Measurements from ENCODE around the gene FBXL22. TPM values are rescaled to one million over a fixed set of nuclear protein-coding genes. Genes with fewer than 3 reads are reported as not detected.

The FBXL22 gene
- total RNA-seq, 1 experiment from 2014 or later, result 0.71 TPM

GRCh38 chr15:63630036-63630751, 33.0 kb downstream of the FBXL22 start:
- CTCF ChIA-PET, result no interaction called here
- H3K27me3 Mint-ChIP-seq (ENCODE audit: unreplicated experiment), result no peaks in the 10 kb centered on the region
- intact Hi-C loops (cut with micrococcal nuclease; ENCODE audit: unreplicated experiment), result no loop called here
- no peak for DNase-seq
- no peak overlapping the region for H3K27ac Mint-ChIP-seq (ENCODE audit: unreplicated experiment)
- no TSS peak for BruUV-seq (replicated peaks)
- H3K36me3 Mint-ChIP-seq (ENCODE audit: insufficient read depth, unreplicated experiment), result peaks cover 15% of the 10 kb centered on the region
- H3K4me3 Mint-ChIP-seq (ENCODE audit: low read depth, unreplicated experiment), result no peak overlapping the region
- H3K4me1 Mint-ChIP-seq (ENCODE audit: low read depth, unreplicated experiment), result no peaks in the 10 kb centered on the region
- no peak for TF ChIP-seq CTCF (IDR thresholded peaks at IDR 0.05; ENCODE audit: unreplicated experiment)
- H3K9me3 Mint-ChIP-seq (ENCODE audit: low read depth, unreplicated experiment), result no peaks in the 10 kb centered on the region

DNA sequence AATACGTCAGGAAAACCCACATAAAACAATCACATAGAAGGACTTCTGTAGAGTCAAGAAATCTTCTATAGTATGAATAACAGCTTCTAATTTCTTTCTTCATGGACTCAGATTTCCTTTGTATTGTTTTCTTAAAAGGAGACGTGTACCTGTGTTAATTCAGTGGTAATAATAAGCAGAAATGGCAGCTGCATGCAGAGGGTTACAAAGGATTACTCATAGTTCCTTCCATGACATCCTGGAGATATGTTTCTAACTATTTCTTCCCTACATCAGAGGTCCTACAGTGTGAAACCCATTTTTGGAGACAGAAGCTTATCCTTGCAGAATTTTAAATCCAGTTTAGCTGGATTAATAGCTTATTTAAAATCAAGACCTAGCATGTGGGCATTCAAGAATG, 36.1 kb downstream of the FBXL22 start:
- H3K27me3 Mint-ChIP-seq (ENCODE audit: unreplicated experiment), result no peaks in the 10 kb centered on the region
- peaks cover 11% of the 10 kb centered on the region for H3K36me3 Mint-ChIP-seq (ENCODE audit: insufficient read depth, unreplicated experiment)
- H3K4me3 Mint-ChIP-seq (ENCODE audit: low read depth, unreplicated experiment), result no peak overlapping the region
- H3K27ac Mint-ChIP-seq (ENCODE audit: unreplicated experiment), result no peak overlapping the region
- H3K4me1 Mint-ChIP-seq (ENCODE audit: low read depth, unreplicated experiment), result no peaks in the 10 kb centered on the region
- intact Hi-C loops (cut with micrococcal nuclease; ENCODE audit: unreplicated experiment), result no loop called here
- CTCF ChIA-PET, result no interaction called here
- no peak for TF ChIP-seq CTCF (IDR thresholded peaks at IDR 0.05; ENCODE audit: unreplicated experiment)
- no TSS peak for BruUV-seq (replicated peaks)
- no peaks in the 10 kb centered on the region for H3K9me3 Mint-ChIP-seq (ENCODE audit: low read depth, unreplicated experiment)
- no peak for DNase-seq

DNA sequence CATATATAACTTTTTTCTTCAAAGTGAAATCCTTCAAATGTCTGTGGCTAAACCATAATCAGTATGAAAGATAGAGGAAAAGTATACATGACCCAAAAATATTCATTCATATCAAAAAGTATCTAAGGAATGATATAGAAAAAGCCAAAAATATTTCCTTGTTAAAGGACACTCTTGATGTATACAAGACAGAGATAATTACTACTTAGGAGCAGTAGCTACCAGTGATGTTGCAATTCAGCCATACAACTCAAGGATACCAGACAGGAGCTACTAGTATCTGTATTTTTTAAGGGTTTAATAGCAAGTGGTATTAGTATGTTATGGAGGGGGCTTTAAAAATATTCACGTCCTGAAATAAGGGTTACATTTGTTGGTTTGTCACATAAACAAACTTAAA, 37.0 kb downstream of the FBXL22 start:
- no peak for TF ChIP-seq CTCF (IDR thresholded peaks at IDR 0.05; ENCODE audit: unreplicated experiment)
- no TSS peak for BruUV-seq (replicated peaks)
- no peak for DNase-seq
- intact Hi-C loops (cut with micrococcal nuclease; ENCODE audit: unreplicated experiment), result no loop called here
- H3K4me1 Mint-ChIP-seq (ENCODE audit: low read depth, unreplicated experiment), result no peaks in the 10 kb centered on the region
- no peaks in the 10 kb centered on the region for H3K9me3 Mint-ChIP-seq (ENCODE audit: low read depth, unreplicated experiment)
- CTCF ChIA-PET, result interaction anchor here (0.7 kb wide), 1 partner anchor 24 kb away, joined by 3 read pairs; no protein-coding TSS in a partner anchor
- no peak overlapping the region for H3K27ac Mint-ChIP-seq (ENCODE audit: unreplicated experiment)
- H3K4me3 Mint-ChIP-seq (ENCODE audit: low read depth, unreplicated experiment), result no peak overlapping the region
- peaks cover 11% of the 10 kb centered on the region for H3K36me3 Mint-ChIP-seq (ENCODE audit: insufficient read depth, unreplicated experiment)
- no peaks in the 10 kb centered on the region for H3K27me3 Mint-ChIP-seq (ENCODE audit: unreplicated experiment)

GRCh38 chr15:63636518-63637061, 39.4 kb downstream of the FBXL22 start:
- no peaks in the 10 kb centered on the region for H3K36me3 Mint-ChIP-seq (ENCODE audit: insufficient read depth, unreplicated experiment)
- no peak for TF ChIP-seq CTCF (IDR thresholded peaks at IDR 0.05; ENCODE audit: unreplicated experiment)

More at GRCh38 chr15:63636518-63637061, 39.4 kb downstream of the FBXL22 start:
- intact Hi-C loops (cut with micrococcal nuclease; ENCODE audit: unreplicated experiment), result no loop called here
- CTCF ChIA-PET, result no interaction called here
- DNase-seq, result no peak
- Mint-ChIP-seq H3K27me3 (ENCODE audit: unreplicated experiment) (no peaks in the 10 kb centered on the region), H3K4me3 (ENCODE audit: low read depth, unreplicated experiment) (no peak overlapping the region), H3K9me3 (ENCODE audit: low read depth, unreplicated experiment) (no peaks in the 10 kb centered on the region), H3K4me1 (ENCODE audit: low read depth, unreplicated experiment) (no peaks in the 10 kb centered on the region), H3K27ac (ENCODE audit: unreplicated experiment) (no peak overlapping the region)
- no TSS peak for BruUV-seq (replicated peaks)

Data from Calu3 (cell line).